GM15510 (cell line): ENCODE results near the gene STAB2.

ENCODE experiments used
- POLR2A ChIP-seq: IDR thresholded peaks from 3 replicates; pipeline ENCODE4 v1.6.1; 2011; ENCODE audit warnings: borderline replicate concordance; ENCODE audit not compliant: insufficient read length; ENCODE audit errors: extremely low read depth

The STAB2 gene

GRCh38 chr12:103586791-103587370 lies at the start of gene STAB2:
STAB2 (plus strand) TSS chr12:103587273; CDS start chr12:103587477, 204 bp downstream.
- TF ChIP-seq POLR2A, result no peak

- TF ChIP-seq POLR2A, result no peak
Observed at GRCh38 chr12:103538397-103538796, 48.7 kb upstream of the STAB2 start.

- TF ChIP-seq POLR2A, result no peak
Observed at GRCh38 chr12:103540319-103540718, 46.8 kb upstream of the STAB2 start.

- TF ChIP-seq POLR2A, result no peak
Observed at GRCh38 chr12:103542078-103542477, 45.0 kb upstream of the STAB2 start.

GRCh38 chr12:103546959-103547358 lies 40.1 kb upstream of the STAB2 start:
- TF ChIP-seq POLR2A, result no peak

GRCh38 chr12:103547376-103547775 lies 39.7 kb upstream of the STAB2 start:
- TF ChIP-seq POLR2A, result no peak

- no peak for TF ChIP-seq POLR2A
Observed at GRCh38 chr12:103547929-103548328, 39.1 kb upstream of the STAB2 start.

GRCh38 chr12:103548622-103549601 lies 38.2 kb upstream of the STAB2 start:
- TF ChIP-seq POLR2A, result no peak

GRCh38 chr12:103556890-103557627 lies 30.0 kb upstream of the STAB2 start:
- no peak for TF ChIP-seq POLR2A

GRCh38 chr12:103557628-103558010 lies 29.5 kb upstream of the STAB2 start:
- TF ChIP-seq POLR2A, result no peak

- TF ChIP-seq POLR2A, result no peak
Observed at GRCh38 chr12:103558879-103559278, 28.2 kb upstream of the STAB2 start.

- TF ChIP-seq POLR2A, result no peak
Observed at GRCh38 chr12:103560604-103561101, 26.4 kb upstream of the STAB2 start.

GRCh38 chr12:103561174-103561573 lies 25.9 kb upstream of the STAB2 start:
- TF ChIP-seq POLR2A, result no peak

- TF ChIP-seq POLR2A, result no peak
Observed at GRCh38 chr12:103566398-103566797, 20.7 kb upstream of the STAB2 start.

GRCh38 chr12:103569278-103569677 lies 17.8 kb upstream of the STAB2 start:
- no peak for TF ChIP-seq POLR2A
